Ramos (cell line): ENCODE data around the gene MMP15.

ENCODE experiments used
- in situ Hi-C: fragments of 300-500 bp; cut with MboI; formaldehyde crosslinking; loops from one replicate; pipeline ENCODE4 v1.14.3; 2022; ENCODE audit warnings: low sequenced_read_pairs; ENCODE audit not compliant: unreplicated experiment

The MMP15 gene

GRCh38 chr16:58013201-58013956 lies 12.2 kb upstream of the MMP15 start:
- in situ Hi-C loops, result no loop called here

- in situ Hi-C loops, result no loop called here
These were observed 8.6 kb upstream of the MMP15 start for GRCh38 chr16:58016840-58017446.

- in situ Hi-C loops, result no loop called here
These were observed 6.8 kb upstream of the MMP15 start for GRCh38 chr16:58018803-58019202.

- in situ Hi-C loops, result no loop called here
These were observed 5.6 kb upstream of the MMP15 start for GRCh38 chr16:58019866-58020538.

- in situ Hi-C loops, result no loop called here
These were observed 4.7 kb upstream of the MMP15 start for GRCh38 chr16:58020628-58021521.

- in situ Hi-C loops, result no loop called here
These were observed 3.6 kb upstream of the MMP15 start for GRCh38 chr16:58021661-58022551.

GRCh38 chr16:58022601-58023371 lies 2.8 kb upstream of the MMP15 start:
- in situ Hi-C loops, result no loop called here

GRCh38 chr16:58024486-58025350 lies 836 bp upstream of the MMP15 start:
- in situ Hi-C loops, result no loop called here

- in situ Hi-C loops, result no loop called here
These were observed 668 bp downstream of the MMP15 start for GRCh38 chr16:58026139-58026704.

- in situ Hi-C loops, result no loop called here
These were observed 1.2 kb downstream of the MMP15 start for GRCh38 chr16:58026705-58027160.

GRCh38 chr16:58027161-58027915 lies 1.8 kb downstream of the MMP15 start:
- in situ Hi-C loops, result no loop called here

- in situ Hi-C loops, result no loop called here
These were observed 2.4 kb downstream of the MMP15 start for GRCh38 chr16:58027916-58028455.

- in situ Hi-C loops, result no loop called here
These were observed 3.1 kb downstream of the MMP15 start for GRCh38 chr16:58028541-58029070.

- in situ Hi-C loops, result no loop called here
These were observed 3.9 kb downstream of the MMP15 start for GRCh38 chr16:58029410-58029809.

- in situ Hi-C loops, result no loop called here
These were observed 4.7 kb downstream of the MMP15 start for GRCh38 chr16:58030136-58030840.
